WERI-Rb-1 (cell line): ENCODE data around the gene ZP3.
A peak's percentile ranks its signal among the peaks of the same experiment; 100 is the strongest.
"Not testable (repeated sequence)": the region's sequence is repeated elsewhere in the genome, so short reads cannot be mapped to it uniquely, and the experiment has no call there.

Experiments used
- DNase-seq: peaks from one replicate; pipeline ENCODE4 v3.0.0-alpha.2; 2020
- H3K27ac ChIP-seq: fragments of 250-450 bp; sonication (Bioruptor Pico); 2 replicates; pipeline ENCODE4 v1.5.1; 2020; ENCODE audit warnings: mild to moderate bottlenecking, moderate library complexity
- H3K27me3 ChIP-seq: fragments of 250-450 bp; sonication (Bioruptor Pico); 2 replicates; pipeline ENCODE4 v1.5.1; 2021; ENCODE audit warnings: mild to moderate bottlenecking, low read depth, moderate library complexity; ENCODE audit not compliant: insufficient read depth, severe bottlenecking
- H3K36me3 ChIP-seq: fragments of 250-450 bp; sonication (Bioruptor Pico); 2 replicates; pipeline ENCODE4 v1.5.1; 2020; ENCODE audit warnings: mild to moderate bottlenecking, moderate library complexity
- H3K4me3 ChIP-seq: 2 replicates; pipeline ENCODE4 v1.5.1; 2011; ENCODE audit warnings: low read depth, mild to moderate bottlenecking, control low read depth, low read length
- H3K9me3 ChIP-seq: fragments of 250-450 bp; sonication (Bioruptor Pico); 2 replicates; pipeline ENCODE4 v1.5.1; 2021; ENCODE audit warnings: mild to moderate bottlenecking, moderate library complexity; ENCODE audit not compliant: severe bottlenecking
- CTCF ChIP-seq: IDR thresholded peaks from 2 replicates; pipeline ENCODE4 v1.5.1; 2011; ENCODE audit warnings: low read depth, mild to moderate bottlenecking, control low read depth, inconsistent platforms, low read length

Gene ZP3

GRCh38 chr7:76400248-76400647 is 24.5 kb upstream of the ZP3 start:
- Histone ChIP-seq H3K27me3 (no peaks in the 10 kb centered on the region), H3K4me3 (no peak overlapping the region), H3K27ac (no peak overlapping the region), H3K36me3 (no peaks in the 10 kb centered on the region), H3K9me3 (no peaks in the 10 kb centered on the region)
- TF ChIP-seq CTCF, result no peak
- no peak for DNase-seq

DNA sequence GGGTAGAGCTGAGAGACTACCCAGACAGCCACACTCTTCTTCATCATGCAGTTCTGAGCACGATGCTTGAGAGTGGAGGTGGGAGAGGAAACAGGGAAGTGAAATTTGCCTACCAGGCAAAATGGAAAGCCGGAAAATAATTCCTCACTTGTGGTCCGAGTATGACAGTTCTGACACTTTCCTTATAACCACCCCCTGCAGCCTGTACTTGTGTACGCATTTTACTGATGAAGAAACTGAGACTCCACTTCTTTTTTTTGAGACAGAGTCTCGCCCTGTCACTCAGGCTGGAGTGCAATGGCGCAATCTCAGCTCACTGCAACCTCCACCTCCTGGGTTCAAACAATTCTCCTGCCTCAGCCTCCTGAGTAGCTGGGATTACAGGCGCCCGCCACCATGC is 21.7 kb upstream of the ZP3 start:
- not testable (repeated sequence) for DNase-seq

DNA sequence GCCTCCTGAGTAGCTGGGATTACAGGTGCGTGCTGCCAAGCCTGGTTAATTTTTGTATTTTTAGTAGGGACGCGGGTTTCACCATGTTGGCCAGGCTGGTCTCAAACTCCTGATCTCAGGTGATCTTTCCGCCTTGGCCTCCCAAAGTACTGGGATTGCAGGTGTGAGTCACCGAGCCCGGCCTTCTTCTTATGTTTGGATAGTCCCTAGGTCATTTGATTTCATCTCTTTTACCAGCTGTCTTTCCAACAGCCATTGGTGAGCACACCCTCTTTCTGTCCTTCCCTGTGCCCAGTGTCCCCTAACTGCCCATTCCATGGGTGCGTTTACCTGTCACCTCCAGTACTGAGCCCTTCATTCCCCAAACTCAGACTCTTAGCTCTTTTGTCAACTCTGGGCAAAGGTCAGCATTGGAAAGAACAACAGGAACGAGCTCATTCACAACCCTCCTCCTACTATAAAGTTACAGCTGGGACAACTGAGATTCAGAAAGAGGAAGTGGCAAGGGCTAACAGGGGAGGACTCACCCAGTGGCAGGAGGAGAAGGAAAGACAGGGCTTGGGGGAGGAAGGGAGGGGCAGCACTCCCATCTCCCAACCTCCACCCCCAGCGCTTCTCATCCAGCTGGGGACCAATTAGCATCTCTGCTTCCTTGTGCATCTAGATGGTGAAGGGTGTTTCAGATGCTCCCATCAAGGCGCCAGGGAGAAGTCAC is 20.8 kb upstream of the ZP3 start:
- Histone ChIP-seq H3K9me3 (no peaks in the 10 kb centered on the region), H3K4me3 (no peak overlapping the region), H3K36me3 (no peaks in the 10 kb centered on the region), H3K27me3 (no peaks in the 10 kb centered on the region), H3K27ac (no peak overlapping the region)
- TF ChIP-seq CTCF, result no peak
- no peak for DNase-seq

More for the DNA sequence above, 21.7 kb upstream of the ZP3 start:
- not testable (repeated sequence) for H3K4me3 ChIP-seq, H3K9me3 ChIP-seq, H3K27me3 ChIP-seq, H3K27ac ChIP-seq, H3K36me3 ChIP-seq

DNA sequence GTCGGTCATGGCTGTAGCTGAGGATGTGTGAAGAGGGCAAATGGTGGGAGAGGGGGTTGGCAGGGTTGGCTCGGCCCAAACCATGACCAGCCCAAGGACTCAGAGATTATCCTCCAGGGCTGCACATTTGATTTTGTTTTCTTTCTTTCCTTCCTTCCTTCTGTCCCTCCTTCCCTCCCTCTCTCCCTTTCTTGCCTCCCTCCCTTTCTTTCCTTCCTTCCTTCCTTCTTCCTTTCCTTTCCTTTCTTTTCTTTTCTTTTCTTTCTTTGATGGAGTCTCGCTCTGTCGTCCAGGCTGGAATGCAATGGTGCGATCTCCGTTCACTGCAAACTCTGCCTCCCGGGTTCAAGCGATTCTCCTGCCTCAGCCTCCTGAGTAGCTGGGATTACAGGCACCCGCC is 19.0 kb upstream of the ZP3 start:
- DNase-seq, result no peak
- TF ChIP-seq CTCF, result no peak
- Histone ChIP-seq H3K4me3 (no peak overlapping the region), H3K27ac (no peak overlapping the region), H3K9me3 (no peaks in the 10 kb centered on the region), H3K36me3 (no peaks in the 10 kb centered on the region), H3K27me3 (no peaks in the 10 kb centered on the region)

DNA sequence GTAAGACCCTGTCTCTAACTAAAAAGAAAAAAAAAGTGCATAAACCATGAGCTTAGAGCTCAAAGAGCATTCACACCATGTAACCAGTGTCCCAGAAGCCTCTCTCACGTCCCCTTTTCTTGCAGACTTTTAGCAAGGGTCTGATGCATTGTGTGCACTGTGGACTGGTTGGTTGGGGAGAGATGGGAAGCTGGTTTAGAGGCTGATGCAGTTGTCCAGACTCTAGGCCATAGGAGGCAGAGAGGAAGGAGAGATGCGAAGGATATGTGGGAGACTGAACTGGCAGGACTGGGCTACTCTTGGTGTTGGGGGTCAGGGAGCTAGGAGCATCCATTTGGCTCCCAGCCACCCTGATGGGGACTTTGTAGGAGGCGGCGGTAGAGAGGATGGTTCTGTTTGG is 17.0 kb upstream of the ZP3 start:
- Histone ChIP-seq H3K9me3 (no peaks in the 10 kb centered on the region), H3K27ac (peak overlapping the region; percentile 87), H3K36me3 (no peaks in the 10 kb centered on the region), H3K4me3 (no peak overlapping the region), H3K27me3 (no peaks in the 10 kb centered on the region)
- no peak for TF ChIP-seq CTCF
- no peak for DNase-seq

GRCh38 chr7:76408121-76408560 is 16.6 kb upstream of the ZP3 start:
- no peaks in the 10 kb centered on the region for H3K27me3 ChIP-seq
- no peak for TF ChIP-seq CTCF
- DNase-seq, result peak; percentile 30
- peak overlapping the region; percentile 42 for H3K4me3 ChIP-seq
- H3K9me3 ChIP-seq, result no peaks in the 10 kb centered on the region
- H3K36me3 ChIP-seq, result no peaks in the 10 kb centered on the region
- peak overlapping the region; percentile 87 for H3K27ac ChIP-seq
